ENCODE data around the gene FCER1G. TPM values are rescaled to one million over a fixed set of nuclear protein-coding genes. Genes with fewer than 3 reads are reported as not detected.

The FCER1G gene
- total and polyA plus RNA-seq, 9 of the 15 experiments (the other 6 are each of a cell fraction or from before 2014, with no cell fraction given), result 0.15 to 0.69 (median 0.31) TPM; not detected in 2

- TF ChIP-seq NKRF (IDR thresholded peaks at IDR 0.05; ENCODE audit: borderline replicate concordance) (peak; percentile 75; the same call in 1 of the 2 replicates), PPARD (CRISPR knock-in tag; IDR thresholded peaks at IDR 0.05) (no peak), CHAMP1 (IDR thresholded peaks at IDR 0.05) (peak; percentile 93; the same call in 1 of the 2 replicates), PTBP1 (IDR thresholded peaks at IDR 0.05; ENCODE audit: low read depth, low read length) (no peak), ZNF512 (tag; IDR thresholded peaks at IDR 0.05) (no peak), SOX6 (IDR thresholded peaks at IDR 0.05) (peak; percentile 97), THRB (CRISPR knock-in tag; conservative IDR thresholded peaks at IDR 0.05) (no peak), NEUROD1 (IDR thresholded peaks at IDR 0.05; ENCODE audit: borderline replicate concordance, low read depth, low read length, partially characterized antibody) (peak; percentile 96), HCFC1 (IDR thresholded peaks at IDR 0.05; ENCODE audit: low read depth, low read length) (peak; percentile 53), ZNF280B (CRISPR knock-in tag; IDR thresholded peaks at IDR 0.05) (no peak), BRF2 (IDR thresholded peaks at IDR 0.05; ENCODE audit: borderline replicate concordance, insufficient read depth, insufficient read length) (no peak), ZNF444 (CRISPR knock-in tag; IDR thresholded peaks at IDR 0.05) (no peak), DLX4 (CRISPR knock-in tag; IDR thresholded peaks at IDR 0.05) (no peak)
Observed at GRCh38 chr1:161165742-161166668, 49.1 kb upstream of the FCER1G start, which contains the start of gene PPOX (continued).
